Activated T-helper 2 cell treated with anti-CD3 and anti-CD28 coated beads, Interferon-gamma antibody, Interleukin-2, Interleukin-4, amounts not matched to agents 10 μg/mL and 5 μg/mL and 100 μg/mL, durations not matched to agents 14 hours and 24 hours and 36 hours (primary cell): ENCODE measurements around the gene MAST4. TPM values are rescaled to one million over a fixed set of nuclear protein-coding genes. Genes with fewer than 3 reads are reported as not detected.

Experiments used
- DNase-seq: peaks from one replicate; pipeline ENCODE4 v3.0.0; 2021; ENCODE audit warnings: low spot score
- H3K27ac Mint-ChIP-seq: one replicate; pipeline ENCODE4 v1.8.0; 2021; ENCODE audit warnings: mixed read lengths
- H3K27me3 Mint-ChIP-seq: one replicate; pipeline ENCODE4 v1.8.0; 2021; ENCODE audit warnings: low read depth, mixed read lengths
- H3K36me3 Mint-ChIP-seq: one replicate; pipeline ENCODE4 v1.8.0; 2021; ENCODE audit warnings: low read depth, mixed read lengths
- H3K4me1 Mint-ChIP-seq: one replicate; pipeline ENCODE4 v1.8.0; 2021; ENCODE audit warnings: low read depth, mixed read lengths
- H3K4me3 Mint-ChIP-seq: one replicate; pipeline ENCODE4 v1.8.0; 2021; ENCODE audit warnings: low read depth, mild to moderate bottlenecking, moderate library complexity, mixed read lengths
- H3K9me3 Mint-ChIP-seq: one replicate; pipeline ENCODE4 v1.8.0; 2021; ENCODE audit warnings: mixed read lengths
- intact Hi-C: fragments of 100-400 bp; cut with micrococcal nuclease; formaldehyde crosslinking; loops from one replicate; pipeline ENCODE4 v1.15.1; 2023
- total RNA-seq: library from RNA; stranded (reverse); gene quantifications from 2 replicates; pipeline ENCODE4 v1.2.3, GENCODE V29; 2022

The MAST4 gene
- total RNA-seq, 1 donor from 2014 or later, result 6.1 TPM

DNA sequence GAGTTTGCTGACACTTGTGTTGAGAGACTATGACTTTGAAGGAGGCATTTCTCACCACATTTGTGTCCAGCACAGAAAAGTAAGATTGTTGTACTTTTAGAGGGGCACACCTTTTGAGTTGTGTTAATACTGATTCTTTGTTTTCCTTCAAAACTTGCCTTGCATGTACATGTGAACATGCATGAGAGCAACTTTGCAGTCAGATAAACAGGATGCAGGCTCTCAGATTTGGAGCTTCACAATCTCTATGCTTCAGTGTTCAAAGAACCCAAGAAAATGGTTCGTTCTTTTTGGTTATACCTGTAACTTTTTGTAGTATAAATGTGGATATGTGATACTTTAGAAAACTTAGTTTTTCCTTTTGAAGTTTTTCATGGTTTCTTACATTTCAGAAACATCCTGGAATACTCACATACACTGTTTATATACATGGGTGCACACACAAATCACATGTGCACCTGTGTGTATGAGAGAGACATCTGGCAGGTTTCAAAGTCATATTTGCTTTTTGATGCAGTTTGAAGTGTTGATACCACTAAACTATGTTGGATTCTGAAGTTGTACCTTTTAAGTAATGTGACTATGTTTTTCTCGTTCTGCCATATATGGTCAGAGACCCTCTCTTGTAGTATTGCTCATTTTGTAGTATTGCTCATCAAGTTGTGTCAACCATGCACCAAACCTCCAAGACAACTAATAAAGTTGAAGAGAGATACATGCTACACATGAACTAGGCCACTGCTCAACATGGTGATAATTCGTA is 409.7 kb downstream of the MAST4 start:
- Mint-ChIP-seq H3K4me1 (peaks cover 69% of the 10 kb centered on the region), H3K36me3 (no peaks in the 10 kb centered on the region), H3K27me3 (peaks cover 12% of the 10 kb centered on the region), H3K27ac (peak overlapping the region; percentile 10), H3K9me3 (no peaks in the 10 kb centered on the region), H3K4me3 (peak overlapping the region; percentile 82)
- DNase-seq, result no peak
- intact Hi-C loops, result loop anchor here (2.0 to 10.0 kb wide), 5 partner anchors 15 to 1429 kb away; partner anchors contain the start of gene PIK3R1

GRCh38 chr5:67006500-67006848 is 410.3 kb downstream of the MAST4 start:
- Mint-ChIP-seq H3K4me1 (peaks cover 74% of the 10 kb centered on the region), H3K27me3 (peaks cover 10% of the 10 kb centered on the region), H3K9me3 (no peaks in the 10 kb centered on the region), H3K4me3 (peak overlapping the region; percentile 82), H3K27ac (peak overlapping the region; percentile 9), H3K36me3 (no peaks in the 10 kb centered on the region)
- DNase-seq, result no peak
- intact Hi-C loops, result loop anchor here (10.0 kb wide), 3 partner anchors 1208 to 1428 kb away; partner anchors contain the start of gene PIK3R1

DNA sequence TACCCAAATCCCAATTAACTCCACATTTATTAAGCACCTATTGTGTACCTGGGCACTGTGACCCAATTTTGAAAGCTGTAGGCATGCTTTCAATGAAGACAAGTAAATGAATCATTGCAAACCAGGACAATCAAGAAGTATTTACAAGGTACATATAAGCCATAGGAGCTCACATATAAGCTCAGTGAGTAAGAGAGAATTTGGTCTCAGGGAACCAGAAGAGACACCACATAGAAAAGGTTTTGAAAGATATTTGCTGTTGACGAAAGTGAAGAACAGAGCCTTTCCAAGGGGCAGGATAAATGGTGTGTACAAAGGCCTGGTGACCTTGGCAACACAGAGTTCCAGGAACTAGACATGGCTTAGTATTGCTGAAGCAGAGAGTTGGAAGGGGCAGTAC is 412.8 kb downstream of the MAST4 start:
- intact Hi-C loops, result loop anchor here (10.0 kb wide), 3 partner anchors 1206 to 1426 kb away; partner anchors contain the start of gene PIK3R1
- no peaks in the 10 kb centered on the region for H3K9me3 Mint-ChIP-seq
- H3K27ac Mint-ChIP-seq, result peak overlapping the region; percentile 4
- no peaks in the 10 kb centered on the region for H3K27me3 Mint-ChIP-seq
- no peak overlapping the region for H3K4me3 Mint-ChIP-seq
- peaks cover 7% of the 10 kb centered on the region for H3K36me3 Mint-ChIP-seq
- DNase-seq, result no peak
- peaks cover 75% of the 10 kb centered on the region for H3K4me1 Mint-ChIP-seq

DNA sequence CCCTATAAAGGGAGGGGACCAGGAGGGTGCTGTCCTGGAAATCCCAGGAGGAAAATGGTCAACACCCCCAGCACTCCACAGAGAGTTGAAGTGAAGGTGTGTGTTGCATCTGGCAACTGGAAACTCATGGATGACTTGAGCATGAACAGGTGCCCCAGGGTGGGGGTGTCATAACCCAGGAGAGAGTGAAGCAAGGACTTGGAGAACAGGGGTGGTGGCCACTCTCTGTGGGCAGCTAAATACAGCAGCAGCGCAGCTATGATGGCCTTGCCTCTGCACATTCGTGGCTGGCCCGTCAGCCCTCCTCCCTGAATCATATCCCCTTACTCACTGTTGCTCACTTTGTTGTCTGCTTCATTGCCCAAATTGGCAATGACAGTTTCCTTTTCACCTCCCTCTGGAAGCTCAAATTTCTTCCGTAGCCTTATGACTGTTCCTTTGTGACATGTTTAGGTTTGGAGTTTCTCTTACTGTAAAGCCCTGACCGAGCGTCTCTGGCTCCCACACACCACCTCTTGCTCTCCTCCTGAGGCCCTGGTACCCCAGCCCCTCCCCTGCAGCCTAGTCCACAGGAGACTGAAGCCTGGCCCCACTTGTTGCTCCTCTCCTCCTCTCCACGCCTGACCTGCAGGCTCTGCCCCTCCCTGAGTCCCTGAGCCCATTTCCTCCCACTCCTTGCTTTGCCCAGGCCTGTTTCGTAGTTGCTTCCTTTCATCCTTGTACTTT is 414.7 kb downstream of the MAST4 start:
- H3K9me3 Mint-ChIP-seq, result no peaks in the 10 kb centered on the region
- peaks cover 68% of the 10 kb centered on the region for H3K4me1 Mint-ChIP-seq
- peaks cover 7% of the 10 kb centered on the region for H3K36me3 Mint-ChIP-seq
- DNase-seq, result no peak
- no peaks in the 10 kb centered on the region for H3K27me3 Mint-ChIP-seq
- intact Hi-C loops, result no loop called here
- H3K27ac Mint-ChIP-seq, result no peak overlapping the region
- no peak overlapping the region for H3K4me3 Mint-ChIP-seq

- Mint-ChIP-seq H3K9me3 (no peaks in the 10 kb centered on the region), H3K36me3 (peaks cover 7% of the 10 kb centered on the region), H3K27ac (peak overlapping the region; percentile 38), H3K4me3 (no peak overlapping the region), H3K4me1 (peaks cover 63% of the 10 kb centered on the region), H3K27me3 (no peaks in the 10 kb centered on the region)
- no peak for DNase-seq
- intact Hi-C loops, result no loop called here
These were observed 415.2 kb downstream of the MAST4 start for GRCh38 chr5:67011422-67011821.

- no peak overlapping the region for H3K4me3 Mint-ChIP-seq
- no peaks in the 10 kb centered on the region for H3K27me3 Mint-ChIP-seq
- intact Hi-C loops, result no loop called here
- no peak for DNase-seq
- H3K9me3 Mint-ChIP-seq, result no peaks in the 10 kb centered on the region
- peaks cover 55% of the 10 kb centered on the region for H3K4me1 Mint-ChIP-seq
- H3K36me3 Mint-ChIP-seq, result peaks cover 7% of the 10 kb centered on the region
- peak overlapping the region; percentile 38 for H3K27ac Mint-ChIP-seq
These were observed 416.0 kb downstream of the MAST4 start for GRCh38 chr5:67012171-67012570.

- H3K27ac Mint-ChIP-seq, result no peak overlapping the region
- DNase-seq, result no peak
- H3K9me3 Mint-ChIP-seq, result no peaks in the 10 kb centered on the region
- intact Hi-C loops, result no loop called here
- H3K36me3 Mint-ChIP-seq, result peaks cover 7% of the 10 kb centered on the region
- no peaks in the 10 kb centered on the region for H3K27me3 Mint-ChIP-seq
- H3K4me1 Mint-ChIP-seq, result peaks cover 41% of the 10 kb centered on the region
- H3K4me3 Mint-ChIP-seq, result no peak overlapping the region
These were observed 417.5 kb downstream of the MAST4 start for GRCh38 chr5:67013719-67014118.

- Mint-ChIP-seq H3K4me1 (peaks cover 37% of the 10 kb centered on the region), H3K4me3 (no peak overlapping the region), H3K36me3 (peaks cover 7% of the 10 kb centered on the region), H3K27me3 (no peaks in the 10 kb centered on the region), H3K27ac (no peak overlapping the region), H3K9me3 (no peaks in the 10 kb centered on the region)
- intact Hi-C loops, result no loop called here
- no peak for DNase-seq
These were observed 418.0 kb downstream of the MAST4 start for GRCh38 chr5:67014191-67014590.

DNA sequence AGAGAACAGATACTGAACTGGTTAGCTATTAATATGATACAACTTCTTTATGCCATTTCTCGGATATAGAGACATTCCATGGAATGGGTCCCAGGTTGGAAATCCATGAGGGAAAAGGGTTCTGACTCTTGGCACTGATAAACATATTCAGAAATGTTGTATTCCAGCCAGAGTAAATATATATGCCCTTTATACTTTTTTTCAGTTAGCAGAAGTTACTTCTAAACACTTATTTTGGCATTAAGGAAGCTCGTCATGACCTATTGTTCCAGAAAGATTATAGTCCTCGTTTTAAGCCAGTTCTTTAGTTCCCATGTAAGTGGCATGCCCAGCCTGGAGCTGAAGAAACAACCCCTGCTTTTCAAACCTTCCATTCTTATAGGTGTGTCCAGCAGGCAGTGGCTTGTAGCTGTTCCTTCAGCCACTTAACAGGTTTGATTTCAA is 418.8 kb downstream of the MAST4 start:
- peaks cover 34% of the 10 kb centered on the region for H3K4me1 Mint-ChIP-seq
- no peak for DNase-seq
- intact Hi-C loops, result no loop called here
- H3K4me3 Mint-ChIP-seq, result no peak overlapping the region
- H3K36me3 Mint-ChIP-seq, result peaks cover 7% of the 10 kb centered on the region
- no peak overlapping the region for H3K27ac Mint-ChIP-seq
- no peaks in the 10 kb centered on the region for H3K9me3 Mint-ChIP-seq
- no peaks in the 10 kb centered on the region for H3K27me3 Mint-ChIP-seq

- H3K4me3 Mint-ChIP-seq, result no peak overlapping the region
- H3K4me1 Mint-ChIP-seq, result peaks cover 28% of the 10 kb centered on the region
- intact Hi-C loops, result no loop called here
These were observed 419.5 kb downstream of the MAST4 start for GRCh38 chr5:67015541-67016191.

GRCh38 chr5:67019065-67019845 is 423.1 kb downstream of the MAST4 start:
- intact Hi-C loops, result no loop called here
- no peak overlapping the region for H3K27ac Mint-ChIP-seq
- no peak overlapping the region for H3K4me3 Mint-ChIP-seq
- DNase-seq, result no peak
- no peaks in the 10 kb centered on the region for H3K36me3 Mint-ChIP-seq
- no peaks in the 10 kb centered on the region for H3K27me3 Mint-ChIP-seq
- peaks cover 13% of the 10 kb centered on the region for H3K4me1 Mint-ChIP-seq
- no peaks in the 10 kb centered on the region for H3K9me3 Mint-ChIP-seq

More at GRCh38 chr5:67015541-67016191, 419.5 kb downstream of the MAST4 start:
- Mint-ChIP-seq H3K27ac (no peak overlapping the region), H3K27me3 (no peaks in the 10 kb centered on the region), H3K36me3 (peaks cover 7% of the 10 kb centered on the region), H3K9me3 (no peaks in the 10 kb centered on the region)
- DNase-seq, result no peak

GRCh38 chr5:67020096-67020615 is 424.0 kb downstream of the MAST4 start:
- H3K36me3 Mint-ChIP-seq, result no peaks in the 10 kb centered on the region
- H3K4me3 Mint-ChIP-seq, result no peak overlapping the region
- no peak overlapping the region for H3K27ac Mint-ChIP-seq
- H3K9me3 Mint-ChIP-seq, result no peaks in the 10 kb centered on the region
- H3K4me1 Mint-ChIP-seq, result peaks cover 8% of the 10 kb centered on the region
- no peaks in the 10 kb centered on the region for H3K27me3 Mint-ChIP-seq
- no peak for DNase-seq
- intact Hi-C loops, result no loop called here
